ENCODE results near the gene GIT1. TPM values are rescaled to one million over a fixed set of nuclear protein-coding genes. Genes with fewer than 3 reads are reported as not detected.

The GIT1 gene
- total RNA-seq, 1 experiment from 2014 or later = 120 TPM

- H3K27me3 ChIP-seq (replicated peaks; ENCODE audit: insufficient read depth, low read depth, low read length, poor library complexity) = no peaks in the 10 kb centered on the region
- H3K27ac ChIP-seq (ENCODE audit: low read depth, low read length, poor library complexity, severe bottlenecking) = peak overlapping the region; percentile 28
- no peak for TF ChIP-seq CTCF (conservative IDR thresholded peaks at IDR 0.05; ENCODE audit: low read depth, low read length)
- TF ChIP-seq EZH2 (IDR thresholded peaks at IDR 0.05; ENCODE audit: borderline replicate concordance, low read depth, low read length, poor library complexity, severe bottlenecking) = no peak
- intact Hi-C loops (cut with micrococcal nuclease; ENCODE audit: unreplicated experiment) = no loop called here
- DNase-seq (ENCODE audit: low spot score) = no peak
- H3K4me1 ChIP-seq (ENCODE audit: insufficient read depth, low read length, poor library complexity, severe bottlenecking) = peaks cover 22% of the 10 kb centered on the region
- H3K9me3 ChIP-seq (ENCODE audit: low read depth, low read length, poor library complexity, severe bottlenecking) = no peaks in the 10 kb centered on the region
- BruUV-seq (replicated peaks) = no TSS peak
- H3K36me3 ChIP-seq (ENCODE audit: insufficient read depth, low read length, poor library complexity, severe bottlenecking) = peaks cover 58% of the 10 kb centered on the region
- ChIA-PET POLR2A (ENCODE audit: low non-redundant PET) (interaction anchor here (0.5 kb wide), 1 partner anchor 202 kb away, joined by 3 read pairs; no protein-coding TSS in a partner anchor), CTCF (interaction anchor here (0.6 kb wide), 1 partner anchor 425 kb away, joined by 4 read pairs; no protein-coding TSS in a partner anchor)
- no peak overlapping the region for H3K4me3 ChIP-seq (ENCODE audit: low read depth, low read length, poor library complexity, severe bottlenecking)
These were observed 15.3 kb downstream of the GIT1 start for GRCh38 chr17:29573871-29574731.

GRCh38 chr17:29573558-29573869 lies 15.9 kb downstream of the GIT1 start:
- POLR2A ChIA-PET (ENCODE audit: low non-redundant PET) = no interaction called here
- no peaks in the 10 kb centered on the region for H3K27me3 ChIP-seq (replicated peaks; ENCODE audit: insufficient read depth, low read depth, low read length, poor library complexity)
- no peaks in the 10 kb centered on the region for H3K9me3 ChIP-seq (ENCODE audit: low read depth, low read length, poor library complexity, severe bottlenecking)
- no peak for TF ChIP-seq EZH2 (IDR thresholded peaks at IDR 0.05; ENCODE audit: borderline replicate concordance, low read depth, low read length, poor library complexity, severe bottlenecking)
- TF ChIP-seq CTCF (conservative IDR thresholded peaks at IDR 0.05; ENCODE audit: low read depth, low read length) = no peak
- H3K4me3 ChIP-seq (ENCODE audit: low read depth, low read length, poor library complexity, severe bottlenecking) = no peak overlapping the region
- H3K27ac ChIP-seq (ENCODE audit: low read depth, low read length, poor library complexity, severe bottlenecking) = no peak overlapping the region
- peaks cover 53% of the 10 kb centered on the region for H3K36me3 ChIP-seq (ENCODE audit: insufficient read depth, low read length, poor library complexity, severe bottlenecking)
- TSS peak; percentile 50 for BruUV-seq (replicated peaks)
- DNase-seq (ENCODE audit: low spot score) = no peak
- intact Hi-C loops (cut with micrococcal nuclease; ENCODE audit: unreplicated experiment) = no loop called here
- H3K4me1 ChIP-seq (ENCODE audit: insufficient read depth, low read length, poor library complexity, severe bottlenecking) = peaks cover 23% of the 10 kb centered on the region
- CTCF ChIA-PET = no interaction called here

- Histone ChIP-seq H3K9me3 (ENCODE audit: low read depth, low read length, poor library complexity, severe bottlenecking) (no peaks in the 10 kb centered on the region), H3K36me3 (ENCODE audit: insufficient read depth, low read length, poor library complexity, severe bottlenecking) (peaks cover 48% of the 10 kb centered on the region), H3K4me3 (ENCODE audit: low read depth, low read length, poor library complexity, severe bottlenecking) (no peak overlapping the region), H3K27ac (ENCODE audit: low read depth, low read length, poor library complexity, severe bottlenecking) (no peak overlapping the region), H3K4me1 (ENCODE audit: insufficient read depth, low read length, poor library complexity, severe bottlenecking) (peaks cover 19% of the 10 kb centered on the region), H3K27me3 (replicated peaks; ENCODE audit: insufficient read depth, low read depth, low read length, poor library complexity) (no peaks in the 10 kb centered on the region)
- POLR2A ChIA-PET (ENCODE audit: low non-redundant PET) = no interaction called here
- DNase-seq (ENCODE audit: low spot score) = peak; percentile 66
- TF ChIP-seq EZH2 (IDR thresholded peaks at IDR 0.05; ENCODE audit: borderline replicate concordance, low read depth, low read length, poor library complexity, severe bottlenecking) = no peak
- peak; percentile 60 for TF ChIP-seq CTCF (conservative IDR thresholded peaks at IDR 0.05; ENCODE audit: low read depth, low read length)
- intact Hi-C loops (cut with micrococcal nuclease; ENCODE audit: unreplicated experiment) = no loop called here
- no TSS peak for BruUV-seq (replicated peaks)
- CTCF ChIA-PET = interaction anchor here (0.5 to 0.7 kb wide), 4 partner anchors 8 to 447 kb away, joined by 3 to 6 read pairs (median 4); no protein-coding TSS in a partner anchor
These were observed 16.5 kb downstream of the GIT1 start for GRCh38 chr17:29572691-29573557.

All from A673 (cell line).